ENCODE results near the gene ZBTB9.

- no peak for TF ChIP-seq CTCF (IDR thresholded peaks at IDR 0.05)
- TF ChIP-seq POLR2A (IDR thresholded peaks at IDR 0.05): no peak
These were observed 37.1 kb upstream of the ZBTB9 start for GRCh38 chr6:33417128-33417902.

All from uterus (tissue), 2 donors.